ENCODE measurements around the gene SLC35F2.

DNA sequence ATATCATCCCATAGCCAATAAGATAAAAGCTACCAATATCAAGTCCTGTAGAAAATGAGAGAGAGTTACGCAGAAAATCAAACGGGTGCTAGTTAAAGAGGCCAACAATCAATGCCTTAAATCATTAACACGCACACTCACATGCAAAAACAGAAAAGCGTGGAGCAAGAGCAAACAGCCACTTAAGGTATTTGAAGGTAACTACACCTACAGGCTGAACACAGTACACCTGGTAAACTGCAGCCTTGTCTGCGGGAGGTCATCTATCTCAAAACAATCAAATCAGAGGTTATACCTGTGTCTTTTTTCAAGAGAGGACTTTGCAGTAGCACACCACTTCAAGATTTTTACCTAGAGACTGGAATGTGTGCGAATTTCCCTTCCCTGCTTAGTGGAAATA lies 23.6 kb downstream of the SLC35F2 start:
- TF ChIP-seq POLR2AphosphoS5 (IDR thresholded peaks at IDR 0.05; ENCODE audit: low read depth, low read length), result no peak
- TF ChIP-seq, protein P1, sequence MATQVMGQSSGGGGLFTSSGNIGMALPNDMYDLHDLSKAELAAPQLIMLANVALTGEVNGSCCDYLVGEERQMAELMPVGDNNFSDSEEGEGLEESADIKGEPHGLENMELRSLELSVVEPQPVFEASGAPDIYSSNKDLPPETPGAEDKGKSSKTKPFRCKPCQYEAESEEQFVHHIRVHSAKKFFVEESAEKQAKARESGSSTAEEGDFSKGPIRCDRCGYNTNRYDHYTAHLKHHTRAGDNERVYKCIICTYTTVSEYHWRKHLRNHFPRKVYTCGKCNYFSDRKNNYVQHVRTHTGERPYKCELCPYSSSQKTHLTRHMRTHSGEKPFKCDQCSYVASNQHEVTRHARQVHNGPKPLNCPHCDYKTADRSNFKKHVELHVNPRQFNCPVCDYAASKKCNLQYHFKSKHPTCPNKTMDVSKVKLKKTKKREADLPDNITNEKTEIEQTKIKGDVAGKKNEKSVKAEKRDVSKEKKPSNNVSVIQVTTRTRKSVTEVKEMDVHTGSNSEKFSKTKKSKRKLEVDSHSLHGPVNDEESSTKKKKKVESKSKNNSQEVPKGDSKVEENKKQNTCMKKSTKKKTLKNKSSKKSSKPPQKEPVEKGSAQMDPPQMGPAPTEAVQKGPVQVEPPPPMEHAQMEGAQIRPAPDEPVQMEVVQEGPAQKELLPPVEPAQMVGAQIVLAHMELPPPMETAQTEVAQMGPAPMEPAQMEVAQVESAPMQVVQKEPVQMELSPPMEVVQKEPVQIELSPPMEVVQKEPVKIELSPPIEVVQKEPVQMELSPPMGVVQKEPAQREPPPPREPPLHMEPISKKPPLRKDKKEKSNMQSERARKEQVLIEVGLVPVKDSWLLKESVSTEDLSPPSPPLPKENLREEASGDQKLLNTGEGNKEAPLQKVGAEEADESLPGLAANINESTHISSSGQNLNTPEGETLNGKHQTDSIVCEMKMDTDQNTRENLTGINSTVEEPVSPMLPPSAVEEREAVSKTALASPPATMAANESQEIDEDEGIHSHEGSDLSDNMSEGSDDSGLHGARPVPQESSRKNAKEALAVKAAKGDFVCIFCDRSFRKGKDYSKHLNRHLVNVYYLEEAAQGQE (IDR thresholded peaks at IDR 0.05; ENCODE audit: insufficient read depth in 1 of 2, low read depth in 2 of 2, low read length in 2 of 2), result no peak
- TF ChIP-seq TAF1 (IDR thresholded peaks at IDR 0.05; ENCODE audit: borderline replicate concordance, insufficient read depth, low read length), result no peak
- no peak for TF ChIP-seq FOXP2 (optimal IDR thresholded peaks at IDR 0.05; ENCODE audit: borderline replicate concordance, extremely low read depth, extremely low read length, insufficient read depth)
- TF ChIP-seq SIN3A (IDR thresholded peaks at IDR 0.05; ENCODE audit: borderline replicate concordance, insufficient read depth, low read length), result no peak
